GM23338 (cell line): ENCODE measurements around the gene ANKH. TPM values are rescaled to one million over a fixed set of nuclear protein-coding genes. Genes with fewer than 3 reads are reported as not detected.

Source experiments
- ATAC-seq: fragments of 200-7000 bp; cut with Tn5 transposase; 3 replicates; pipeline ENCODE4 v1.9.1; 2020
- DNase-seq: peaks from one replicate; pipeline ENCODE4 v3.0.0-alpha.2; 2015; ENCODE audit warnings: low spot score
- H2AFZ ChIP-seq: fragments of 200-600 bp; sonication (generic); 2 replicates; pipeline ENCODE4 v1.8.0; 2016; ENCODE audit warnings: antibody characterized with exemption, mild to moderate bottlenecking, moderate library complexity
- H3F3A ChIP-seq: fragments of 200-600 bp; sonication (generic); replicated peaks from 2 replicates; pipeline ENCODE4 v1.8.0; 2017; ENCODE audit warnings: antibody characterized with exemption, mixed run types, low read depth
- H3K27ac ChIP-seq: fragments of 200-600 bp; sonication (generic); 2 replicates; pipeline ENCODE4 v1.6.1; 2016; ENCODE audit warnings: low read depth
- H3K27me3 ChIP-seq: fragments of 200-600 bp; sonication (generic); 2 replicates; pipeline ENCODE4 v1.8.0; 2016; ENCODE audit warnings: mild to moderate bottlenecking, mixed run types, moderate library complexity; ENCODE audit not compliant: insufficient read depth
- H3K36me3 ChIP-seq: fragments of 200-600 bp; sonication (generic); 2 replicates; pipeline ENCODE4 v1.8.0; 2016; ENCODE audit warnings: mild to moderate bottlenecking; ENCODE audit not compliant: insufficient read depth
- H3K4me1 ChIP-seq: fragments of 200-600 bp; sonication (generic); 2 replicates; pipeline ENCODE4 v1.8.0; 2016; ENCODE audit warnings: mild to moderate bottlenecking, moderate library complexity; ENCODE audit not compliant: insufficient read depth
- H3K4me2 ChIP-seq: fragments of 200-600 bp; sonication (generic); 2 replicates; pipeline ENCODE4 v1.7.1; 2017; ENCODE audit warnings: mixed run types
- H3K4me3 ChIP-seq: fragments of 200-600 bp; sonication (generic); 2 replicates; pipeline ENCODE4 v1.6.1; 2016; ENCODE audit warnings: mixed run types
- H3K79me2 ChIP-seq: fragments of 200-600 bp; sonication (generic); replicated peaks from 2 replicates; pipeline ENCODE4 v1.8.0; 2017; ENCODE audit warnings: mild to moderate bottlenecking; ENCODE audit not compliant: insufficient read depth
- H3K9me2 ChIP-seq: fragments of 200-600 bp; sonication (generic); 2 replicates; pipeline ENCODE4 v1.8.0; 2017; ENCODE audit not compliant: insufficient read depth
- H4K20me1 ChIP-seq: fragments of 200-600 bp; sonication (generic); replicated peaks from 2 replicates; pipeline ENCODE4 v1.8.0; 2017; ENCODE audit warnings: mild to moderate bottlenecking; ENCODE audit not compliant: insufficient read depth
- H3K27ac Mint-ChIP-seq: 2 replicates; pipeline ENCODE4 v1.8.0; 2020; ENCODE audit warnings: inconsistent platforms, mild to moderate bottlenecking, moderate library complexity, mixed read lengths
- H3K27me3 Mint-ChIP-seq: 3 replicates; pipeline ENCODE4 v1.8.0; 2022; ENCODE audit warnings: low read depth, mild to moderate bottlenecking, moderate library complexity, mixed read lengths, inconsistent platforms; ENCODE audit not compliant: insufficient read depth, poor library complexity
- H3K36me3 Mint-ChIP-seq: 3 replicates; pipeline ENCODE4 v1.8.0; 2021; ENCODE audit warnings: low read depth, mild to moderate bottlenecking, inconsistent platforms, moderate library complexity, mixed read lengths
- H3K4me1 Mint-ChIP-seq: 3 replicates; pipeline ENCODE4 v1.8.0; 2020; ENCODE audit warnings: mild to moderate bottlenecking, inconsistent platforms, mixed read lengths
- H3K4me3 Mint-ChIP-seq: 3 replicates; pipeline ENCODE4 v1.8.0; 2021; ENCODE audit warnings: moderate library complexity, mild to moderate bottlenecking, inconsistent platforms, mixed read lengths
- H3K9me3 Mint-ChIP-seq: 3 replicates; pipeline ENCODE4 v1.8.0; 2020; ENCODE audit warnings: moderate library complexity, mild to moderate bottlenecking, inconsistent platforms, mixed read lengths
- CREB1 ChIP-seq: fragments of 250-450 bp; sonication (Bioruptor Pico); IDR thresholded peaks from 2 replicates; pipeline ENCODE4 v1.5.0; 2020; ENCODE audit warnings: low read depth, mild to moderate bottlenecking, moderate library complexity
- EZH2 ChIP-seq: fragments of 200-600 bp; sonication (generic); IDR thresholded peaks from one replicate; pipeline ENCODE4 v1.8.0; 2017; ENCODE audit warnings: antibody characterized with exemption, mild to moderate bottlenecking, low read depth; ENCODE audit not compliant: unreplicated experiment
- EZH2phosphoT487 ChIP-seq: fragments of 200-600 bp; sonication (generic); IDR thresholded peaks from one replicate; pipeline ENCODE4 v1.8.1; 2018; ENCODE audit warnings: antibody characterized with exemption; ENCODE audit not compliant: unreplicated experiment
- JUNB ChIP-seq: IDR thresholded peaks from one replicate; pipeline ENCODE4 v1.6.1; 2016; ENCODE audit warnings: antibody characterized with exemption; ENCODE audit not compliant: unreplicated experiment
- NANOG ChIP-seq: IDR thresholded peaks from 2 replicates; pipeline ENCODE4 v1.6.1; 2016; ENCODE audit warnings: antibody characterized with exemption, borderline replicate concordance
- POLR2AphosphoS5 ChIP-seq: IDR thresholded peaks from 2 replicates; pipeline ENCODE4 v1.6.1; 2016; ENCODE audit warnings: antibody characterized with exemption, low read depth
- REST ChIP-seq: IDR thresholded peaks from one replicate; pipeline ENCODE4 v1.6.1; 2018; ENCODE audit warnings: antibody characterized with exemption; ENCODE audit not compliant: unreplicated experiment
- STAT1 ChIP-seq: IDR thresholded peaks from one replicate; pipeline ENCODE4 v1.6.1; 2016; ENCODE audit warnings: antibody characterized with exemption; ENCODE audit not compliant: unreplicated experiment
- ZNF114 ChIP-seq: fragments of 250-450 bp; sonication (Bioruptor Pico); IDR thresholded peaks from 2 replicates; pipeline ENCODE4 v1.5.0; 2020; ENCODE audit warnings: mild to moderate bottlenecking, moderate library complexity
- ZNF331 ChIP-seq: fragments of 250-450 bp; sonication (Bioruptor Pico); IDR thresholded peaks from 2 replicates; pipeline ENCODE4 v1.5.0; 2020; ENCODE audit warnings: low read depth, mild to moderate bottlenecking, moderate library complexity
- ZNF462 ChIP-seq: fragments of 250-450 bp; sonication (Bioruptor Pico); IDR thresholded peaks from 2 replicates; pipeline ENCODE4 v1.5.0; 2020; ENCODE audit warnings: mild to moderate bottlenecking, moderate library complexity
- polyA plus RNA-seq: library from polyadenylated mRNA; unstranded; fragments of >200 nt; fragmentation: Nextera tagmentation; extraction: Ambion mirVana; gene quantifications from 2 replicates; pipeline ENCODE4 v1.2.1, GENCODE V29; 2016
- total RNA-seq: library from RNA; depleted of rRNA; stranded (reverse); fragments of >200 nt; shearing (Covaris generic); gene quantifications from 2 replicates; pipeline ENCODE4 v1.2.3, GENCODE V29; 2014
- TF ChIP-seq, protein P1 (sequence below), 2 experiments: fragments of 200-600 bp in 1 of 2; sonication (generic) in 1 of 2; conservative IDR thresholded peaks; 2 replicates each; pipeline versions ENCODE4 v1.5.1 to v1.6.1; 2016 to 2017; ENCODE audit warnings: antibody characterized with exemption in 2 of 2, low read depth in 2 of 2, mild to moderate bottlenecking in 2 of 2, moderate library complexity in 1 of 2
- TF ChIP-seq, protein P2 (sequence below): IDR thresholded peaks from 2 replicates; pipeline ENCODE4 v1.6.1; 2016; ENCODE audit warnings: antibody characterized with exemption

Gene ANKH
- total and polyA plus RNA-seq, 2 experiments from 2014 or later: 5.0 to 6.1 TPM

DNA sequence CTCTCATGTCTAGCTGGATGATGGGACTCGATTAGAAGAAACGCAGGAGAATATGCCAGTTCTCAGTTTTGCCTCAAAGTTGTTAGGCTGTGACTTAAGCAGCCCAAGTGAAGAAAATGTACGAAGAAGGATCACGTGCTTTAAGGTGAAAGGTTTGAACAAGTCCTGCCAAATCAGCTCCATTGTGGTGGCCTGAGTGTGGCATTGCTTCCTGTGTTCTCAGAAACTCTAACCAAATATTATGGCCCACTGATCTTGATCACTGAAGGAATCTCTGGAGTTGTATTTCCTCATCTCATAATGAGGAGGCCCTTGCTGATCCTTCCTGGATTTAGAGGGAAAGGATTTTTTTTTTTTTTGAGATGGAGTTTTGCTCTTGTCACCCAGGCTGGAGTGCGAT, 163.0 kb downstream of the ANKH start:
- Histone ChIP-seq H3K27ac (no peak overlapping the region), H3K4me2 (no peak overlapping the region), H2AFZ (no peak overlapping the region), H3K27me3 (no peaks in the 10 kb centered on the region), H4K20me1 (no peaks in the 10 kb centered on the region), H3K9me2 (no peaks in the 10 kb centered on the region), H3K36me3 (no peaks in the 10 kb centered on the region), H3K4me3 (no peak overlapping the region), H3K4me1 (no peaks in the 10 kb centered on the region; the same call in 1 of the 2 replicates), H3F3A (no peaks in the 10 kb centered on the region), H3K79me2 (no peaks in the 10 kb centered on the region)
- no peaks in the 10 kb centered on the region for H3K4me1 Mint-ChIP-seq
- ATAC-seq: no peak
- TF ChIP-seq JUNB: no peak
- no peak for TF ChIP-seq EZH2
- TF ChIP-seq ZNF114 (CRISPR knock-in tag): no peak
- TF ChIP-seq CREB1 (CRISPR knock-in tag): no peak
- TF ChIP-seq, protein P1, sequence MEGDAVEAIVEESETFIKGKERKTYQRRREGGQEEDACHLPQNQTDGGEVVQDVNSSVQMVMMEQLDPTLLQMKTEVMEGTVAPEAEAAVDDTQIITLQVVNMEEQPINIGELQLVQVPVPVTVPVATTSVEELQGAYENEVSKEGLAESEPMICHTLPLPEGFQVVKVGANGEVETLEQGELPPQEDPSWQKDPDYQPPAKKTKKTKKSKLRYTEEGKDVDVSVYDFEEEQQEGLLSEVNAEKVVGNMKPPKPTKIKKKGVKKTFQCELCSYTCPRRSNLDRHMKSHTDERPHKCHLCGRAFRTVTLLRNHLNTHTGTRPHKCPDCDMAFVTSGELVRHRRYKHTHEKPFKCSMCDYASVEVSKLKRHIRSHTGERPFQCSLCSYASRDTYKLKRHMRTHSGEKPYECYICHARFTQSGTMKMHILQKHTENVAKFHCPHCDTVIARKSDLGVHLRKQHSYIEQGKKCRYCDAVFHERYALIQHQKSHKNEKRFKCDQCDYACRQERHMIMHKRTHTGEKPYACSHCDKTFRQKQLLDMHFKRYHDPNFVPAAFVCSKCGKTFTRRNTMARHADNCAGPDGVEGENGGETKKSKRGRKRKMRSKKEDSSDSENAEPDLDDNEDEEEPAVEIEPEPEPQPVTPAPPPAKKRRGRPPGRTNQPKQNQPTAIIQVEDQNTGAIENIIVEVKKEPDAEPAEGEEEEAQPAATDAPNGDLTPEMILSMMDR (conservative IDR thresholded peaks at IDR 0.05; ENCODE audit: low read depth in 2 of 2): no peak
- TF ChIP-seq STAT1: no peak
- no peak for TF ChIP-seq ZNF462
- no peak for TF ChIP-seq EZH2phosphoT487
- TF ChIP-seq ZNF331: no peak
- no peak for TF ChIP-seq POLR2AphosphoS5
- TF ChIP-seq REST: no peak
- no peak for TF ChIP-seq NANOG
- TF ChIP-seq, protein P2, sequence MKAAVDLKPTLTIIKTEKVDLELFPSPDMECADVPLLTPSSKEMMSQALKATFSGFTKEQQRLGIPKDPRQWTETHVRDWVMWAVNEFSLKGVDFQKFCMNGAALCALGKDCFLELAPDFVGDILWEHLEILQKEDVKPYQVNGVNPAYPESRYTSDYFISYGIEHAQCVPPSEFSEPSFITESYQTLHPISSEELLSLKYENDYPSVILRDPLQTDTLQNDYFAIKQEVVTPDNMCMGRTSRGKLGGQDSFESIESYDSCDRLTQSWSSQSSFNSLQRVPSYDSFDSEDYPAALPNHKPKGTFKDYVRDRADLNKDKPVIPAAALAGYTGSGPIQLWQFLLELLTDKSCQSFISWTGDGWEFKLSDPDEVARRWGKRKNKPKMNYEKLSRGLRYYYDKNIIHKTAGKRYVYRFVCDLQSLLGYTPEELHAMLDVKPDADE: no peak
- H3K4me3 Mint-ChIP-seq: no peak overlapping the region
- peaks cover 24% of the 10 kb centered on the region for H3K27me3 Mint-ChIP-seq
- peaks cover 49% of the 10 kb centered on the region for H3K36me3 Mint-ChIP-seq
- DNase-seq: no peak
- H3K9me3 Mint-ChIP-seq: peaks cover 7% of the 10 kb centered on the region; the same call in 2 of the 3 replicates
- no peak overlapping the region for H3K27ac Mint-ChIP-seq
